ENCODE results near the gene LRCH3. TPM values are rescaled to one million over a fixed set of nuclear protein-coding genes. Genes with fewer than 3 reads are reported as not detected.
A peak's percentile ranks its signal among the peaks of the same experiment; 100 is the strongest.

The LRCH3 gene
- total RNA-seq, 1 experiment from 2014 or later, result 56.4 TPM

DNA sequence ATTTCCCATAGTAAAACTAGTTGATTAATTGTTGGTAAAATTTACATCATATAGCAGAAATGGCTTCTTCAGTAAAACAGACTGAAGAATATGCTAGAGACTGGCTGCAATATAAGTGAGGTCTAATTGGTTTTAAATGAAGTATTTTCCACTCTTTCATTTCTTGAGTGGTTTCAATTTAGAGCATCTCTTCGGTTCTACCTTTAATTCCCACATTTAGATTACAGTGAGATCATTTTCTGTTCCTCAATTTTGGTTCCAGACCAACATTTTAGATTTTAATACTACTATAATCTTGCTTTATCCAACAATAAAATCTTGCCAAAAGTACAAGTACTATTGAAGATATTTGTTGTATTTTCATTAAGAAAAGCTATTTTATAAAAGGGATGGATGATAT, 1.0 kb upstream of the LRCH3 start:
- H3K56ac ChIP-seq (ENCODE audit: insufficient read length, low read depth, low read length), result no peak overlapping the region
- peaks cover 15% of the 10 kb centered on the region; the same call in 1 of the 2 replicates for H3K79me2 ChIP-seq (ENCODE audit: insufficient read depth, low read length)
- peaks cover 7% of the 10 kb centered on the region for H3K79me1 ChIP-seq (ENCODE audit: insufficient read depth, low read depth, low read length, poor library complexity, severe bottlenecking)
- no peaks in the 10 kb centered on the region for H3K4me1 ChIP-seq (ENCODE audit: insufficient read depth, low read length)
- H3K27me3 Mint-ChIP-seq (ENCODE audit: low read depth), result no peaks in the 10 kb centered on the region; the same call in 1 of the 2 replicates
- TF ChIP-seq, protein P1, sequence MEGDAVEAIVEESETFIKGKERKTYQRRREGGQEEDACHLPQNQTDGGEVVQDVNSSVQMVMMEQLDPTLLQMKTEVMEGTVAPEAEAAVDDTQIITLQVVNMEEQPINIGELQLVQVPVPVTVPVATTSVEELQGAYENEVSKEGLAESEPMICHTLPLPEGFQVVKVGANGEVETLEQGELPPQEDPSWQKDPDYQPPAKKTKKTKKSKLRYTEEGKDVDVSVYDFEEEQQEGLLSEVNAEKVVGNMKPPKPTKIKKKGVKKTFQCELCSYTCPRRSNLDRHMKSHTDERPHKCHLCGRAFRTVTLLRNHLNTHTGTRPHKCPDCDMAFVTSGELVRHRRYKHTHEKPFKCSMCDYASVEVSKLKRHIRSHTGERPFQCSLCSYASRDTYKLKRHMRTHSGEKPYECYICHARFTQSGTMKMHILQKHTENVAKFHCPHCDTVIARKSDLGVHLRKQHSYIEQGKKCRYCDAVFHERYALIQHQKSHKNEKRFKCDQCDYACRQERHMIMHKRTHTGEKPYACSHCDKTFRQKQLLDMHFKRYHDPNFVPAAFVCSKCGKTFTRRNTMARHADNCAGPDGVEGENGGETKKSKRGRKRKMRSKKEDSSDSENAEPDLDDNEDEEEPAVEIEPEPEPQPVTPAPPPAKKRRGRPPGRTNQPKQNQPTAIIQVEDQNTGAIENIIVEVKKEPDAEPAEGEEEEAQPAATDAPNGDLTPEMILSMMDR (conservative IDR thresholded peaks at IDR 0.05), result no peak
- H3K4ac ChIP-seq (ENCODE audit: low read depth, low read length), result no peak overlapping the region
- no peak overlapping the region for H2BK5ac ChIP-seq (ENCODE audit: insufficient read length, low read length)
- H3K27ac ChIP-seq (ENCODE audit: insufficient read length, low read depth, low read length), result no peak overlapping the region
- H2BK120ac ChIP-seq (ENCODE audit: low read depth, low read length, poor library complexity, severe bottlenecking), result no peak overlapping the region
- H4K5ac ChIP-seq (ENCODE audit: insufficient read length, low read depth, low read length), result no peak overlapping the region
- no peak overlapping the region for H2BK12ac ChIP-seq (ENCODE audit: insufficient read length, low read depth, low read length)
- no peak overlapping the region for H3T11ph ChIP-seq (ENCODE audit: low read length)
- H3K27ac Mint-ChIP-seq, result no peak overlapping the region
- H4K91ac ChIP-seq (ENCODE audit: insufficient read length, low read depth, low read length), result no peak overlapping the region
- no peaks in the 10 kb centered on the region for H3K9me3 ChIP-seq (ENCODE audit: control insufficient read depth, low read depth, low read length)
- peaks cover 10 to 13% of the 10 kb centered on the region in 2 experiments; a peak in 3 of 4 replicates for H3K4me1 Mint-ChIP-seq
- peak overlapping the region; percentile 99 for H3K4me2 ChIP-seq (ENCODE audit: insufficient read depth, insufficient read length, low read length)
- no peaks in the 10 kb centered on the region for H4K20me1 ChIP-seq (ENCODE audit: control insufficient read depth, insufficient read depth, insufficient read length)
- no peak overlapping the region for H3K14ac ChIP-seq (ENCODE audit: insufficient read depth, low read length)
- peaks cover 8% of the 10 kb centered on the region for H3K23me2 ChIP-seq (ENCODE audit: insufficient read length, low read depth, low read length, poor library complexity, severe bottlenecking)
- peaks cover 0 to 2% of the 10 kb centered on the region in 2 experiments; a peak in 2 of 5 replicates for H3K9me3 Mint-ChIP-seq
- H3K9ac ChIP-seq (ENCODE audit: extremely low read depth, insufficient read length, low read length), result no peak overlapping the region
- no peak overlapping the region for H2AFZ ChIP-seq (ENCODE audit: low read length)
- H3K23ac ChIP-seq (ENCODE audit: insufficient read length, low read depth, low read length), result no peak overlapping the region
- H2AK5ac ChIP-seq (ENCODE audit: insufficient read length, low read length), result no peak overlapping the region
- no CpG with 5 or more reads among the region's 1 CpG for WGBS (ENCODE audit: extremely low coverage, insufficient read length, low lambda C conversion rate)
- no peaks in the 10 kb centered on the region for H3K27me3 ChIP-seq (ENCODE audit: insufficient read depth, low read length)
- no peak overlapping the region for H2BK15ac ChIP-seq (ENCODE audit: low read depth, low read length)
- no peak overlapping the region for H4K8ac ChIP-seq (replicated peaks; ENCODE audit: insufficient read length, low read depth, low read length)
- H3K18ac ChIP-seq (ENCODE audit: insufficient read length, low read depth, low read length), result no peak overlapping the region
- H3K4me3 Mint-ChIP-seq, result peak overlapping the region; percentile 91 to 94
- no peaks in the 10 kb centered on the region for H3K36me3 Mint-ChIP-seq (ENCODE audit: insufficient read depth in 1 of 3, low read depth in 3 of 3)
- no peak for DNase-seq
- no peak overlapping the region for H2BK20ac ChIP-seq (ENCODE audit: low read depth, low read length, poor library complexity, severe bottlenecking)
